SK-N-SH (cell line): ENCODE results near the gene TELO2. TPM values are rescaled to one million over a fixed set of nuclear protein-coding genes. Genes with fewer than 3 reads are reported as not detected.

Experiments used
- CTCF ChIA-PET: fragments of 300-600, 350-600 bp; formaldehyde crosslinking; extraction: SDS; loops from one replicate; lab custom pipeline; 2021; lab: Yijun Ruan, JAX
- POLR2A ChIA-PET: fragments of 350-600 bp; sonication (Branson Sonifier 250); formaldehyde crosslinking; extraction: SDS; loops from one replicate; lab custom pipeline; 2020; ENCODE audit warnings: antibody characterized with exemption, inconsistent platforms; lab: Yijun Ruan, JAX
- DNase-seq: peaks from one replicate; pipeline ENCODE4 v3.0.0; 2012
- H2AFZ ChIP-seq: fragments of 200-600 bp; sonication (generic); 2 replicates; pipeline ENCODE4 v1.8.1; 2016; ENCODE audit warnings: antibody characterized with exemption, mild to moderate bottlenecking, low read depth
- H3F3A ChIP-seq: fragments of 200-600 bp; sonication (generic); replicated peaks from 2 replicates; pipeline ENCODE3; 2016; ENCODE audit warnings: antibody characterized with exemption, mild to moderate bottlenecking; ENCODE audit not compliant: insufficient read depth
- H3K27ac ChIP-seq, 2 experiments: fragments of 200-500 bp in 1 of 2; fragments of 200-600 bp in 1 of 2; sonication (Bioruptor generic) in 1 of 2; sonication (generic), shearing (Covaris generic) in 1 of 2; 2 replicates each; pipeline versions ENCODE4 v1.5.1 to v1.6.1; 2014 to 2016; ENCODE audit warnings: low read depth in 2 of 2, inconsistent platforms in 1 of 2, low read length in 1 of 2, mild to moderate bottlenecking in 1 of 2, mixed read lengths in 1 of 2
- H3K27me3 ChIP-seq: fragments of 200-600 bp; sonication (generic), shearing (Covaris generic); 2 replicates; pipeline ENCODE4 v1.6.1; 2016; ENCODE audit warnings: mixed run types; ENCODE audit not compliant: insufficient read depth
- H3K36me3 ChIP-seq, 2 experiments: fragments of 200-500 bp in 1 of 2; fragments of 200-600 bp in 1 of 2; sonication (Bioruptor generic) in 1 of 2; sonication (generic) in 1 of 2; replicated peaks in 1 of 2; 2 replicates each; pipeline versions ENCODE3 to v1.5.1; 2014 to 2016; ENCODE audit warnings: low read length in 1 of 2, mild to moderate bottlenecking in 1 of 2; ENCODE audit not compliant: insufficient read depth in 2 of 2, control insufficient read depth in 1 of 2
- H3K4me1 ChIP-seq, 2 experiments: fragments of 200-500 bp in 1 of 2; fragments of 200-600 bp in 1 of 2; sonication (Bioruptor generic) in 1 of 2; sonication (generic), shearing (Covaris generic) in 1 of 2; 2 replicates each; pipeline versions ENCODE4 v1.5.1 to v1.6.1; 2014 to 2016; ENCODE audit warnings: low read depth in 1 of 2, low read length in 1 of 2, mixed run types in 1 of 2; ENCODE audit not compliant: insufficient read depth in 2 of 2, control insufficient read depth in 1 of 2
- H3K4me2 ChIP-seq: fragments of 200-600 bp; sonication (generic), shearing (Covaris generic); 2 replicates; pipeline ENCODE4 v1.6.1; 2017; ENCODE audit warnings: mixed run types
- H3K4me3 ChIP-seq, 2 experiments: fragments of 200-500 bp in 1 of 2; fragments of 200-600 bp in 1 of 2; sonication (Bioruptor generic) in 1 of 2; sonication (generic), shearing (Covaris generic) in 1 of 2; 2 replicates each; pipeline versions ENCODE4 v1.5.1 to v1.8.1; 2014 to 2016; ENCODE audit warnings: low read depth in 2 of 2, inconsistent platforms in 1 of 2, low read length in 1 of 2, mild to moderate bottlenecking in 1 of 2, mixed read lengths in 1 of 2, moderate library complexity in 1 of 2
- H3K79me2 ChIP-seq: fragments of 200-600 bp; sonication (generic); 2 replicates; pipeline ENCODE4 v1.8.1; 2017; ENCODE audit warnings: mild to moderate bottlenecking; ENCODE audit not compliant: insufficient read depth
- H3K9ac ChIP-seq: fragments of 200-600 bp; sonication (generic); 2 replicates; pipeline ENCODE4 v1.6.1; 2017; ENCODE audit warnings: mixed run types
- H3K9me2 ChIP-seq: fragments of 200-600 bp; sonication (generic); 2 replicates; pipeline ENCODE4 v1.6.1; 2017; ENCODE audit warnings: mixed run types
- H3K9me3 ChIP-seq: fragments of 200-600 bp; sonication (generic); 2 replicates; pipeline ENCODE4 v1.6.1; 2017; ENCODE audit warnings: mixed run types, mild to moderate bottlenecking, moderate library complexity
- H4K20me1 ChIP-seq: fragments of 200-600 bp; sonication (generic); 2 replicates; pipeline ENCODE4 v1.6.1; 2017; ENCODE audit warnings: mild to moderate bottlenecking, mixed run types; ENCODE audit not compliant: insufficient read depth
- ELF1 ChIP-seq: IDR thresholded peaks from 2 replicates; pipeline ENCODE4 v1.4.0; 2012
- EZH2phosphoT487 ChIP-seq: fragments of 200-600 bp; sonication (generic); IDR thresholded peaks from 2 replicates; pipeline ENCODE4 v1.6.1; 2017; ENCODE audit warnings: low read depth, mixed run types, mild to moderate bottlenecking, antibody characterized with exemption, moderate library complexity, borderline replicate concordance
- FOXJ3 ChIP-seq: sonication (generic); formaldehyde crosslinking; IDR thresholded peaks from 2 replicates; pipeline ENCODE4 v1.5.1; 2020; ENCODE audit warnings: mild to moderate bottlenecking, missing genetic modification reagents
- FOXM1 ChIP-seq: IDR thresholded peaks from 2 replicates; pipeline ENCODE4 v1.4.0; 2012; ENCODE audit warnings: low read depth, mild to moderate bottlenecking
- GABPA ChIP-seq: IDR thresholded peaks from 2 replicates; pipeline ENCODE4 v1.4.0; 2012; ENCODE audit warnings: low read depth, mild to moderate bottlenecking
- JUND ChIP-seq: IDR thresholded peaks from 2 replicates; pipeline ENCODE4 v1.4.0; 2012
- NFIC ChIP-seq: IDR thresholded peaks from 2 replicates; pipeline ENCODE4 v1.4.0; 2012; ENCODE audit warnings: borderline replicate concordance
- NRF1 ChIP-seq: IDR thresholded peaks from 2 replicates; pipeline ENCODE4 v1.6.1; 2012; ENCODE audit warnings: low read depth, mild to moderate bottlenecking, low read length
- POLR2AphosphoS5 ChIP-seq: IDR thresholded peaks from 2 replicates; pipeline ENCODE4 v1.6.1; 2012; ENCODE audit warnings: low read depth, low read length
- RAD21 ChIP-seq: IDR thresholded peaks from 2 replicates; pipeline ENCODE4 v1.6.1; 2012; ENCODE audit warnings: mild to moderate bottlenecking, low read length
- RCOR1 ChIP-seq: fragments of 150-350 bp; IDR thresholded peaks from 2 replicates; pipeline ENCODE4 v1.6.1; 2017; ENCODE audit warnings: antibody characterized with exemption, low read length
- RFX5 ChIP-seq: IDR thresholded peaks from 2 replicates; pipeline ENCODE4 v1.6.1; 2012; ENCODE audit warnings: mild to moderate bottlenecking, improper control_type of control experiment, low read length
- TAF1 ChIP-seq: IDR thresholded peaks from 2 replicates; pipeline ENCODE4 v1.6.1; 2012; ENCODE audit warnings: low read depth, mild to moderate bottlenecking, low read length, moderate library complexity, borderline replicate concordance
- TCF12 ChIP-seq: IDR thresholded peaks from 2 replicates; pipeline ENCODE4 v1.4.0; 2012
- YY1 ChIP-seq: IDR thresholded peaks from 2 replicates; pipeline ENCODE4 v1.4.0; 2012; ENCODE audit warnings: low read depth, mild to moderate bottlenecking
- WGBS: methylation state at CpG from one replicate; pipeline ENCODE4 v1.1.6; 2017; ENCODE audit warnings: low lambda C conversion rate; 5-methylcytosine and 5-hydroxymethylcytosine counted together
- polyA plus RNA-seq, 3 experiments: library from polyadenylated mRNA; depleted of rRNA; stranded (reverse); fragments of >200 nt; gene quantifications; 2 replicates each; pipeline ENCODE4 v1.2.3, GENCODE V29; 2012
- TF ChIP-seq, protein P1 (sequence below): fragments of 150-350 bp; IDR thresholded peaks from 2 replicates; pipeline ENCODE4 v1.6.1; 2017; ENCODE audit warnings: antibody characterized with exemption, low read length, low read depth, borderline replicate concordance
- TF ChIP-seq, protein P2 (sequence below): IDR thresholded peaks from 2 replicates; pipeline ENCODE4 v1.6.1; 2012; ENCODE audit warnings: mild to moderate bottlenecking, low read depth, low read length, moderate library complexity
- TF ChIP-seq, protein P3 (sequence below): IDR thresholded peaks from 2 replicates; pipeline ENCODE4 v1.4.0; 2012; ENCODE audit warnings: low read depth
- TF ChIP-seq, protein P4 (sequence below): IDR thresholded peaks from 2 replicates; pipeline ENCODE4 v1.4.0; 2012; ENCODE audit warnings: low read depth, borderline replicate concordance
- TF ChIP-seq, protein P5 (sequence below): IDR thresholded peaks from 2 replicates; pipeline ENCODE4; 2012

Gene TELO2
- polyA plus RNA-seq, 1 of the 3 experiments (the other 2 are of a cell fraction), result 24.2 TPM

DNA sequence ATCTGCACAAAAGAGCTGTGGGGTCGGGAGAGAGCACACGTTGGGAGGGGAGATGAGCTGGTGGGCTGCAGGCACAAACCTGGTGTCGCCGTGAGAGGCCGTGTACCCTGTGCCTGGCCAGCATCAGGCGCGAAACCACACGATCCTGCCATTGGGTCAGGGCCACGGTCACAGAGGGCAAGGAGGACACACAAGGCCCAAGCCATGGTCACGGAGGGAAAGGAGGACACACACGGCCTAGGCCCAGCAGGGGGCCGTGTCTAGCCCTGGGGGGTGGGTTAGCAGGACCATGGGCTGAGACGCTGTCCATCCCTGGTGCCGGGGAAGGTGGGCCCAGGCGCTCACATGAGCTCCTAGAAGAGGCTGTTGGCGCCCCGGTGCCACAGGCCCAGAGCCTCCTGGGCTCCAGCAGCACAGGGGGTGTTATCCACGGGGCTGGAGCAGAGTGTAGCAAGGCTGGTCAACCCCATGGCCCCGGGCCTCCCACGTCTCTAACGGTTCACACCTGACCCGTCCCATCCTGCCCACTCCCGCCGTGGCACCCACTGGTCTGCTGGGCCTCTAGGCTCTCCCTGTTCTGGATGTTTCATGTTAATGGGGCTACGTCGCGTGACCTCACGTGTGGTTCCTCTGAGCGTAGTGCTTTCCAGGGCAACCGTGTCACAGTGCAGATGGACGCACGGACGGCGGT is 41.3 kb upstream of the TELO2 start (continued):
- TF ChIP-seq, protein P1, sequence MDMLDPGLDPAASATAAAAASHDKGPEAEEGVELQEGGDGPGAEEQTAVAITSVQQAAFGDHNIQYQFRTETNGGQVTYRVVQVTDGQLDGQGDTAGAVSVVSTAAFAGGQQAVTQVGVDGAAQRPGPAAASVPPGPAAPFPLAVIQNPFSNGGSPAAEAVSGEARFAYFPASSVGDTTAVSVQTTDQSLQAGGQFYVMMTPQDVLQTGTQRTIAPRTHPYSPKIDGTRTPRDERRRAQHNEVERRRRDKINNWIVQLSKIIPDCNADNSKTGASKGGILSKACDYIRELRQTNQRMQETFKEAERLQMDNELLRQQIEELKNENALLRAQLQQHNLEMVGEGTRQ, result no peak
- no peak for TF ChIP-seq TCF12
- no peak for TF ChIP-seq FOXJ3
- TF ChIP-seq TAF1, result no peak
- no peak for TF ChIP-seq RAD21
- TF ChIP-seq, all 33 proteins: peak for 0

DNA sequence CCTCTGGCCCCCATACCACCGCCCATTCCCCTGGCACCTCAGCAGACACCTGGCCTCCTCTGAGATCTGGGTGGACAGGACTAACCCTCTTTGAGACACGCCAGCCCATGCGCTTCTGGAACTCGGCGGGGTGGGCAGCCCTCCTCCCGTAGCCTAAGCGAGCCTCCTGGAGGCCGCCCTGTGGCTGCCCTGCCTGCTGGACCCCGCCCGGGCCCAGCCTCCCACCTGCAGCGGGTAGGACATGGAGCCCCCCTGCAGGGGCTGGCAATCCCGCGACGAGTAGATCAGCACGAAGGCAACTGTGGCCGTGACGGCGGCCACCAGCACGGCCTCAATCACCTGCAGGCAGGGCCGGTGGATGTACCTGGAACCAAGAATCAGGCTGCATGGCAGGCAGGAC is 40.6 kb upstream of the TELO2 start:
- H3K9me2 ChIP-seq, result no peaks in the 10 kb centered on the region
- no peak for TF ChIP-seq FOXM1
- TF ChIP-seq YY1, result no peak
- no peak for TF ChIP-seq NFIC
- TF ChIP-seq ELF1, result no peak
- no peak for TF ChIP-seq JUND
- TF ChIP-seq, protein P2, sequence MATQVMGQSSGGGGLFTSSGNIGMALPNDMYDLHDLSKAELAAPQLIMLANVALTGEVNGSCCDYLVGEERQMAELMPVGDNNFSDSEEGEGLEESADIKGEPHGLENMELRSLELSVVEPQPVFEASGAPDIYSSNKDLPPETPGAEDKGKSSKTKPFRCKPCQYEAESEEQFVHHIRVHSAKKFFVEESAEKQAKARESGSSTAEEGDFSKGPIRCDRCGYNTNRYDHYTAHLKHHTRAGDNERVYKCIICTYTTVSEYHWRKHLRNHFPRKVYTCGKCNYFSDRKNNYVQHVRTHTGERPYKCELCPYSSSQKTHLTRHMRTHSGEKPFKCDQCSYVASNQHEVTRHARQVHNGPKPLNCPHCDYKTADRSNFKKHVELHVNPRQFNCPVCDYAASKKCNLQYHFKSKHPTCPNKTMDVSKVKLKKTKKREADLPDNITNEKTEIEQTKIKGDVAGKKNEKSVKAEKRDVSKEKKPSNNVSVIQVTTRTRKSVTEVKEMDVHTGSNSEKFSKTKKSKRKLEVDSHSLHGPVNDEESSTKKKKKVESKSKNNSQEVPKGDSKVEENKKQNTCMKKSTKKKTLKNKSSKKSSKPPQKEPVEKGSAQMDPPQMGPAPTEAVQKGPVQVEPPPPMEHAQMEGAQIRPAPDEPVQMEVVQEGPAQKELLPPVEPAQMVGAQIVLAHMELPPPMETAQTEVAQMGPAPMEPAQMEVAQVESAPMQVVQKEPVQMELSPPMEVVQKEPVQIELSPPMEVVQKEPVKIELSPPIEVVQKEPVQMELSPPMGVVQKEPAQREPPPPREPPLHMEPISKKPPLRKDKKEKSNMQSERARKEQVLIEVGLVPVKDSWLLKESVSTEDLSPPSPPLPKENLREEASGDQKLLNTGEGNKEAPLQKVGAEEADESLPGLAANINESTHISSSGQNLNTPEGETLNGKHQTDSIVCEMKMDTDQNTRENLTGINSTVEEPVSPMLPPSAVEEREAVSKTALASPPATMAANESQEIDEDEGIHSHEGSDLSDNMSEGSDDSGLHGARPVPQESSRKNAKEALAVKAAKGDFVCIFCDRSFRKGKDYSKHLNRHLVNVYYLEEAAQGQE, result no peak
- no peak for TF ChIP-seq RCOR1
- TF ChIP-seq, all 33 proteins: peak for 0
- WGBS, result no CpG with 5 or more reads among the region's 20 CpGs
- DNase-seq, result no peak
- no peak overlapping the region for H3K9ac ChIP-seq
- no peak overlapping the region for H3K27ac ChIP-seq
- H3K4me2 ChIP-seq, result no peak overlapping the region
- H3K9me3 ChIP-seq, result no peaks in the 10 kb centered on the region
- H3K36me3 ChIP-seq, result peaks cover 0 to 39% of the 10 kb centered on the region in 2 experiments
- H4K20me1 ChIP-seq, result no peaks in the 10 kb centered on the region
- H3K4me3 ChIP-seq, result no peak overlapping the region
- no peaks in the 10 kb centered on the region for H3K27me3 ChIP-seq
- H2AFZ ChIP-seq, result no peak overlapping the region
- H3K79me2 ChIP-seq, result no peaks in the 10 kb centered on the region
- CTCF ChIA-PET, result no interaction called here
- H3F3A ChIP-seq, result no peaks in the 10 kb centered on the region
- POLR2A ChIA-PET, result no interaction called here
- H3K4me1 ChIP-seq, result no peaks in the 10 kb centered on the region

DNA sequence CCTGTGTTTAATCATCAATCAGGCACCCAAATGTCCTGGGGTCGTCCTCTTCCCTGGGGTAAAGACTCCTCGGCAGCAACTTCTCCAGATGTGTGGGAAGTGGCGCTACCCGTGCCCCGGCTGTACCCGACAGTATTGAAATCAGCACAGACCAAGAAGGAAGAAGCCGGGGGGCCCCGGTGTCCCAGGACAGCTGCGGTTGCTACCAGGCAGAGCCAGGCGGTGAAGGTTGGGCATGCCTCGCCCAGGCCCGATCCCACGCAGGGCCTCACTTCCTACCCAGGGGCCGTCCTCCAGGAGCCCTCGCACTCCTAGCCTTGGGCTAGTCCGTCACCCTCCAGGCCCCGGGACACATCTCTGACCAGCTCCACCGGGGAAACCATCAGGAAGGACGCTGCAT is 39.8 kb upstream of the TELO2 start:
- CTCF ChIA-PET, result no interaction called here
- POLR2A ChIA-PET, result no interaction called here
- 97% methylated on average over 13 of the region's 19 CpGs for WGBS
- TF ChIP-seq, protein P3, sequence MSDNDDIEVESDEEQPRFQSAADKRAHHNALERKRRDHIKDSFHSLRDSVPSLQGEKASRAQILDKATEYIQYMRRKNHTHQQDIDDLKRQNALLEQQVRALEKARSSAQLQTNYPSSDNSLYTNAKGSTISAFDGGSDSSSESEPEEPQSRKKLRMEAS, result no peak
- TF ChIP-seq, protein P4, sequence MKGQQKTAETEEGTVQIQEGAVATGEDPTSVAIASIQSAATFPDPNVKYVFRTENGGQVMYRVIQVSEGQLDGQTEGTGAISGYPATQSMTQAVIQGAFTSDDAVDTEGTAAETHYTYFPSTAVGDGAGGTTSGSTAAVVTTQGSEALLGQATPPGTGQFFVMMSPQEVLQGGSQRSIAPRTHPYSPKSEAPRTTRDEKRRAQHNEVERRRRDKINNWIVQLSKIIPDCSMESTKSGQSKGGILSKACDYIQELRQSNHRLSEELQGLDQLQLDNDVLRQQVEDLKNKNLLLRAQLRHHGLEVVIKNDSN, result no peak
- TF ChIP-seq RFX5 (no peak), GABPA (no peak), EZH2phosphoT487 (no peak), POLR2AphosphoS5 (no peak), NRF1 (no peak)
- TF ChIP-seq, protein P5, sequence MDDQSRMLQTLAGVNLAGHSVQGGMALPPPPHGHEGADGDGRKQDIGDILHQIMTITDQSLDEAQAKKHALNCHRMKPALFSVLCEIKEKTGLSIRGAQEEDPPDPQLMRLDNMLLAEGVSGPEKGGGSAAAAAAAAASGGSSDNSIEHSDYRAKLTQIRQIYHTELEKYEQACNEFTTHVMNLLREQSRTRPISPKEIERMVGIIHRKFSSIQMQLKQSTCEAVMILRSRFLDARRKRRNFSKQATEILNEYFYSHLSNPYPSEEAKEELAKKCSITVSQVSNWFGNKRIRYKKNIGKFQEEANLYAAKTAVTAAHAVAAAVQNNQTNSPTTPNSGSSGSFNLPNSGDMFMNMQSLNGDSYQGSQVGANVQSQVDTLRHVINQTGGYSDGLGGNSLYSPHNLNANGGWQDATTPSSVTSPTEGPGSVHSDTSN, result no peak

More for the DNA sequence above, 39.8 kb upstream of the TELO2 start:
- Histone ChIP-seq H3K9ac (no peak overlapping the region), H4K20me1 (no peaks in the 10 kb centered on the region), H3K4me2 (no peak overlapping the region), H3F3A (no peaks in the 10 kb centered on the region), H3K9me2 (no peaks in the 10 kb centered on the region), H3K27me3 (no peaks in the 10 kb centered on the region), H3K9me3 (no peaks in the 10 kb centered on the region), H3K79me2 (no peaks in the 10 kb centered on the region), H3K27ac (no peak overlapping the region), H3K4me1 (no peaks in the 10 kb centered on the region), H2AFZ (no peak overlapping the region), H3K4me3 (no peak overlapping the region), H3K36me3 (peaks cover 0 to 39% of the 10 kb centered on the region in 2 experiments)
- no peak for DNase-seq
